Glomerular endothelial cell (primary cell): ENCODE results near the gene RIN3. TPM values are rescaled to one million over a fixed set of nuclear protein-coding genes. Genes with fewer than 3 reads are reported as not detected.
A peak's percentile ranks its signal among the peaks of the same experiment; 100 is the strongest.

Source experiments
- DNase-seq: peaks from one replicate; pipeline ENCODE4 v3.0.0-alpha.2; 2011; ENCODE audit warnings: low read depth, low spot score; ENCODE audit errors: extremely low read depth
- total RNA-seq: library from RNA; depleted of rRNA; stranded (reverse); fragments of >200 nt; gene quantifications from 2 replicates; pipeline ENCODE4 v1.2.3, GENCODE V29; 2015

RIN3 gene
- total RNA-seq, 1 donor from 2014 or later, result 51.1 TPM

DNA sequence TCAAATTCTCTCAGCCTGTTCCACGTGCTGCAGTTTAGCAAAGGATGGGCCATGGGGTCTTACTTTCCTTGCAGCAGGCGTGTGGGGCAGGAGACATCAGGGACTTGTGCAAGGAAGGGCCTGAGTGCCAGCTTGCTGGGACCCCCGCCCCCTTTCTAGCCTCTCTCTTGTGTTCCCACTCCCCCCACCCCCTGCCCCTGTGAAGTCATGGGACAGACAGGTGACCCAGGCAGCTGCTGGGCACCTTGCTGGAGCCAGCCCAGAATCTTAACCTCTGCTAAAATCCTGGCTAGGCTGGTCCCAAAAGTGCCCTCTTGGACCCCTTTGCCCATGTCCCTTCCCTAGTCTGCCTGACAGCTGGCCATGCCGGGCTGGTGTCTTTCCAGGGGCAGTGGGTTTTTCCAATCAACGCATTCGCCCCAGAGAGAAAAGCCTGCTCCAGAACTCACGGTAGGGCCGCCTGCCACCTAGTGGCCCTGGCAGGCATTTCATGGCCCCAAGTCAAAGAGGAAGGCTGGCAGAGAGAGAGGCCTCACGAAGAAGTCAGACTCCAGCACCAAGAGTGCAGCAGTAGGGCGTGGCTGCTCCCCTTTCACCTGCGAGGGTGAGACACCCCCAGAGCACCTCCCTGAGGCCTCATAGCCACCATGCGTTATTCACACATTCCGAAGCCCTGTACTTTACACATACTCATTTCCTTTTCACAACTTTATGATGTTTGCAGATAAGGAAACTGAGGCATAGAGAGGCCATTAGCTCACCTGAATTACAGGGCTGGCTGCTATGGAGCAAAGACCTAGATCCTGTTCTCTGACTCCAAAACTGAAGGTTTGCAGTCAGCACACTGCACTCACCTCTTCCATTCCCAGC is 167.4 kb downstream of the RIN3 start:
- peak; percentile 33 for DNase-seq

DNA sequence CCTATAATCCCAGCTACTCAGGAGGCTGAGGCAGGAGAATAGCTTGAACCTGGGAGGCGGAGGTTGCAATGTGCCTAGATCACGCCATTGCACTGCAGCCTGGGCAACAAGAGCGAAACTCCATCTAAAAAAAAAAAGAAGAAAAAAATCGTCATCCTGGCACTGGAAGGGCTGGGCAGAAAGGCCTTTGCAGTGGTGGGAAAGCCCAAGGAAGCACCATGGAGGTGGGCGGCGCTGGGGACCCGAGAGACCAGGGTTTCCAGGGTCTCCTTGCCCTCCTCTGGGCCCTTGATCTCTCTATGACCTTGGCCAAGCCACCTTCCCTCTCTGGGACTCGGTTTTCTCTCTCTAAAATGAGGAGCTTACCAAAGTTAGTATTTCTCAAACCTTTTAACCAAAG is 169.5 kb downstream of the RIN3 start:
- no peak for DNase-seq

DNA sequence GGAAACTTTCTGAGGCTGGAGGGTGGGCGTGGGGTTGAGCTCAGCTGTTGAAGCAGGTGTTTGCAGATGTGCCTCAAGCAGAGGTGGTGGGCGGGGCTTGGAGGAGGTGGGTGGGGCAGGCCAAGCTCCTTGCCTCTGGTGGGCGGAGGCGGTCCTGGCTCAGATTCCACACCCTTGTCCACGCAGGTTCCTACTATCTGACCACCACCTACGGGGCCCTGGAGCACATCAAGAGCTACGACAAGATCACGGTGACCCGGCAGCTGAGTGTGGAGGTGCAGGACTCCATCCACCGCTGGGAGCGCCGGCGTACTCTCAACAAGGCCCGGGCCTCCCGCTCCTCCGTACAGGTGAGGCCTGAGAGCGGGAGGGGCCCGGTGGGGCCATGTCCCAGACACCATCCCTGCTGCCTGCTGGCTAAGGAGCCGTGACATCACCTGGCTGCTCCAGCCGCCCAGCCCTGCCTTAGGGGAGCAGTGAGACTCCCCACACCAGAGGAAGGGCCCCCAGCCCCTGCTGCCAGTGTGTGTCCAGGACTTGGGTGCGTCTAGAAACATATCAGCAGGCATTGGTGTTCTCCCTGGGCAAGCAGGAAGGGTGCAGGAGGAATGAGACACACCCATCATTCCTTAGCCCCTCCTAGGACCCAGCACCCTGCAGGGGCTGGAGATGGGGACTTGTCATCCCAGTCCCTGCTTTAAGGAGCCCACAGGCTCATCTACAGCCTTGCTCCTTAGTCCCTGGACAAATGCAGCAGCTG is 171.4 kb downstream of the RIN3 start:
- DNase-seq, result no peak

GRCh38 chr14:92685784-92686355 is 172.3 kb downstream of the RIN3 start:
- DNase-seq, result no peak

DNA sequence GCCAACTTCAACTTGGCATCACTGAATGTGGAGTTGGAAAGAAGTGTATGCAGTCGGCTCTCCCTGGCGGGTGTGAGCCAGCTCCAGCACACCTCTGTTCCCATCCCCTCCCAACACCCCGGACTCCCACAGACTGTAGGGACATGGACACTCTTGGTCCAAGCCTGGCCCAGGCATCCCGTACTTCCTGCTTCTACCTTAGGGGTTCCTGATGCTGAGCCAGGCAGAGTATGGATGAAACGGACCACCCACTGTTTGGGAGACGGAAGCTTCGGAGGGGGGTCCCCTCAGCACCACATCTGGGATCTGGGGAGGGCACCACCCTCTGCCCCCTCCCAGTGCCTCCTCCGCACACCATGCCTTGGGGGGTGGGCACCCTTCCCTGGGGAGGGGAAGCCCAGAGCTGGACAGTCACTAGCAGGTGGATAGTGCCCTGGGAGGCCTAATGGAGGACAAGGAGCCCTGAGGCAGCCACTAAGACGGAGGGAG is 172.9 kb downstream of the RIN3 start:
- no peak for DNase-seq

- no peak for DNase-seq
These were observed 173.4 kb downstream of the RIN3 start for GRCh38 chr14:92686900-92687427.

DNA sequence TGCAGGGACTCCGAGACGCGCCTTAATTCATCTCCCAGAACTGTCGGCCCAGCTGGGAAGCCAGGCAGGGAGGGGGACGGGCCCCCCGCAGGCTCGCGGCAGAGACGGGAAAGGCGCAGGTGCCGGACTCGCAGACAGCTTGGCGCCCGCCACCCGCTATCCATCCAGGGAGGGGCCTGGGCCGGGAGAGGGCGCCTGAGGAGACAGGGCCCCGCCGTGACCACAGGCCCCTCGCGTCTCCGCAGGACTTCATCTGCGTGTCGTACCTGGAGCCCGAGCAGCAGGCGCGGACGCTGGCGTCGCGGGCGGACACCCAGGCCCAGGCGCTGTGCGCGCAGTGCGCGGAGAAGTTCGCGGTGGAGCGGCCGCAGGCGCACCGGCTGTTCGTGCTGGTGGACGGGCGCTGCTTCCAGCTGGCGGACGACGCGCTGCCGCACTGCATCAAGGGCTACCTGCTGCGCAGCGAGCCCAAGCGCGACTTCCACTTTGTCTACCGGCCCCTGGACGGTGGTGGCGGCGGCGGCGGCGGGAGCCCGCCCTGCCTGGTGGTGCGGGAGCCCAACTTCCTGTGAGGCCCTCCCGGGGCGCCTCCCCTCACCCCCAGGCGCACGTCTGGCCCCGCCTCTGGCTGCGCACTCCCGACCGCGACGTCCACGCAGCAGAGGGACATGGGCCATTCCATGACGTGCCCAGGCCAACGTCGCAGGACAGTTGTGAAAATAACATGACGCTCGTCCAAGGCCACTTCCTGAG is 174.3 kb downstream of the RIN3 start:
- DNase-seq, result no peak

DNA sequence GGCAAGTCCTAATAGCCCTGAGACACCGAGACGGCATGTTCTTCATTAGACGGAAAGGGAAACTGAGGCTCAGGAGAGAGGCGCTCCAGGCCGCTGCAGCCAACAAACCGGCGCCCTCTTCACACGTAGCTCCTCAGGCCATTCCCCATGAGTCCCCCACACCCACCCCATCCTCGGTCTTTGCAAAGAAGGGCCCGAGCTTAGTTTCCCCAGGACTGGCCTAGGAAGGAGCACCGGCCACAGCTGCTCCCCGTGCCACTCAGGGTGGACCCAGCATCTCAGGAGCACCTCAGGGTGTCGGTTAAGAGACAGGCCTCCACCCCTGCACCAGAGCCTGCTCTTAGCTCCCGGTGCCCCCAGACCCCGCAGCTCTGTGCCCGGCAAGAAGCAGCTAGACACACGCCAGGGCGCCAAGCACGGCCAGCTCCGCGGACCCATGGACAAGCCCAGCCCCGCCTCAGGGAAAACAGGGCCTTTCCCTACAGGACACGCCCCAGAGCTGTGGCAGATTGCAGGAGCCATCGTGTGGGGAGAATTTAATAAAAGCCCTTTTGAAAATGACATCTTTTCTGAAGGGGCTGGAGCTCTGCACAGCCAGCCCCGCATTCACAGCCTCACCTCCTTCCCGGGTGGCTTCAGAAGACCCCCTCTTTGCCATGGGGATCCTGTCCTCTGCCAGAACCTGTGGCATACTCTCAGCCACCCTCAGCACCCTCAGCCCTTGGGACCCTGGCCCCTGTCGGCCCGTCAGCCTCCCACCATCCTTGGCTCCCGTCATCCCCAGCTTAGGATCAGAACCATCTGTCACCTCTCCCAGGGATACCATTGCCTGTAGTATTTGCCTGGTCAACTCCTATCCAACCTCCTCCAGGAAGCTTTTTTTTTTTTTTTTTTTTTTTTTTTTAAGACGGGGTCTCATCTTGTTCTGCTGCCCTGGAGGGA is 175.1 kb downstream of the RIN3 start:
- DNase-seq, result no peak

DNA sequence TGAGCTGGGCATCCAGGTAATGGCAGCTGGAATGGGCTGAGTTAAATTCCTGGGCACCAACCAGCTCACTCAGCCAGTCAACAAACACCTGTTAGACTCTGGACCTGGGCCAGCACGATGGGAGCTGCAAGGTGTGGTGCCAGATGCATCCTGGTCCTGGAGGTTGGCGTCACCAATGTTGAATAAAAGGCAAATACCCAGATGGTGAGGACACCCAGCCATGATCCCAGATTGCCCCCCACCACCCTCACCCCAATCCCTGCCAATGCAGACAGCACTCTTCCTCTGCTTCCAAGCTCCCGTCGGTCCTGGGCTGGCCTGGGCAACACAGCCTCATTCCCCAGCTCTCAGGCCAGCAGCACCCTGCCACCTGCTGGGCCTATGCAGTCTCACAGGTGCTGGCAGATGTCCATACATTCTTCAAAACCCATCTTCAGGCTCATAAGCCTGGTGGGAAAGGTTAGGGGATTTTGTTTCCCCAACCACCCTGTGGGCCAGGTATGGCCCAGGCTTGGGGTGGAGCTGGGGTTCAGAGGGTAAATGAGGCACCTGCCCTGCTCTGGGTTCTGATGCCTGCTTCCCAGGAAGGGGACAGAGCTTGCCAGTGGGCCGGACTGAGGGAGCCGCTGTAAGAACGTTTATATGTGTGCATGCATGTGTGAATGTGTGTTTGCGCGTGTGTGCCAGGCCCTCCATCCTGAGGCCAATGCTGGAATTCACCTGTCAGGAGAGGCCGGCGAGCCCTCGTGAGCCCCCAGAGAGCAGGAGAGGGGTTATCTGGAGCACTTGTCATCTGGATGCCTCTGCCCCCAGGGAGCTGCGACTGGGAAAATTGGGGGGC is 176.8 kb downstream of the RIN3 start:
- no peak for DNase-seq

GRCh38 chr14:92692822-92693226 is 179.2 kb downstream of the RIN3 start:
- peak; percentile 16 for DNase-seq

- no peak for DNase-seq
These were observed 180.6 kb downstream of the RIN3 start for GRCh38 chr14:92693998-92694795.

DNA sequence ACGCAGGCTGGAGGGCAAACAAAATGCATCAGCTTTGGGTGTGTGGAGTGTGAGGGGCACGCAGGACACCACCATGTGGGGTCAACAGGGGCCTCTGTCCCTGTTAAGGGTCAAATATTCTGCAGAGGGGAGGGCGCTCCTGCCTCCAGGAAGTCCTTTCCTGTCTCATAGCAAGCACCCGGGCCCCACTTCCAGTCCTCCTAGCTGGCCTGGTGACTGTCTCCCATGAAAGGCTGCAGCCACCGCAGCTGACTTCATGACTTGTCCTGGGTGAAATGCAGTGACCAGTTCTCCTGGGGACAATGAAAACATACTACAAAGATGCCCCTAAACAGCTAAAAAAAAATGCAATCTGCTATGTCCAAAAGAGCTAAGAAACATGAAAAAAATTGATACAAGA is 181.2 kb downstream of the RIN3 start:
- no peak for DNase-seq

GRCh38 chr14:92695562-92695961 is 182.0 kb downstream of the RIN3 start:
- no peak for DNase-seq

DNA sequence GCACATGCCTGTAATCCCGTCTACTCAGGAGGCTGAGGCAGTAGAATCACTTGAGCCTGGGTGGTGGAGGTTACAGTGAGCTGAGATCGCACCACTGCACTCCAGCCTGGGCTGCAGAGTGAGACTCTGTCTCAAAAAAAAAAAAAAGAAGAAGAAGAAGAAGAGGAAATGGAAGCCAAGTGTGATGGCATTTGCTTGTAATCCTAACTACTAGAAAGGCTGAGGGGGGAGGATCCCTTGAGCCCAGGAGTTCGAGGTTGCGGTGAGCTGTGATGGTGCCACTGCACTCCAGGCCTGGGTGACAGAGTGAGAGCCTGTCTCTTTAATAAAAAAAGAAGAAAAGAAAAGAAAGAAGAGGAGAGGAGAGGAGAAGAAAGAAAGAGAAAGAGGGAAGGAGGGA is 182.8 kb downstream of the RIN3 start:
- no peak for DNase-seq

GRCh38 chr14:92698393-92698792 is 184.8 kb downstream of the RIN3 start:
- DNase-seq, result no peak

- no peak for DNase-seq
These were observed 188.2 kb downstream of the RIN3 start for GRCh38 chr14:92701826-92702225.

GRCh38 chr14:92702441-92702918 is 188.9 kb downstream of the RIN3 start:
- no peak for DNase-seq

DNA sequence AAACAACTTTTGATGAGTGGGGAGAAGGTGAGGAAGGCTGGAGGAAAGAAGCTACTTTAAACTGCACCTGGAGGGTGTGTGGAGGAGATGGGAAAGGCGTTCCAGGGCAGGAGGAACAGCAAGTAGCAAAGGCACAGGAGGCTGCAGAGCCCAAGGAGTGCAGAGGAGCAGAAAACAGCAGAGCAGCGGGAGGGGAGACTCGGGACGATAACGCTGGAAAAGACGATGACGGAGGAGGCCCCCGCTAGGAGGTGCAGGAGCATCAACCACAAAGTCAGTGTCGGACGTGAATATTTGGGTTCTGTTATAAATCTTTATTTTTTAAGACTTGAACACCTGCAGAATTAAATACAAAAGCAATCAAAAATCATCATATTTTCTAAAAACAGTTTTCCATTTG is 189.9 kb downstream of the RIN3 start:
- no peak for DNase-seq
